Measurements from ENCODE around the gene RAB43.
"Not testable (repeated sequence)": the region's sequence is repeated elsewhere in the genome, so short reads cannot be mapped to it uniquely, and the experiment has no call there.

The RAB43 gene
- 2.7 to 5.7 reads per million in 2 experiments for total RNA-seq

- DNase-seq (ENCODE audit: low read depth), result peak; percentile 86
Measured at GRCh38 chr3:129121792-129122411, at the start of gene RAB43. RAB43 (minus strand) TSS chr3:129121804; CDS start chr3:129121489, 315 bp downstream.

- DNase-seq (ENCODE audit: low read depth), result no peak
Measured at GRCh38 chr3:129166579-129167332, 45.2 kb upstream of the RAB43 start.

GRCh38 chr3:129165594-129165993 is 44.0 kb upstream of the RAB43 start:
- not testable (repeated sequence) for DNase-seq (ENCODE audit: low read depth)

GRCh38 chr3:129164500-129164899 is 42.9 kb upstream of the RAB43 start:
- no peak for DNase-seq (ENCODE audit: low read depth)

- no peak for DNase-seq (ENCODE audit: low read depth)
Measured at GRCh38 chr3:129162729-129163579, 41.4 kb upstream of the RAB43 start.

GRCh38 chr3:129161860-129162271 is 40.3 kb upstream of the RAB43 start:
- no peak for DNase-seq (ENCODE audit: low read depth)

GRCh38 chr3:129160891-129161859 is 39.6 kb upstream of the RAB43 start, which contains the start of gene ISY1:
ISY1 (minus strand) TSS chr3:129161063; CDS start chr3:129160975, 88 bp downstream.
- DNase-seq (ENCODE audit: low read depth), result peak; percentile 82

GRCh38 chr3:129144786-129145185 is 23.2 kb upstream of the RAB43 start:
- no peak for DNase-seq (ENCODE audit: low read depth)

- DNase-seq (ENCODE audit: low read depth), result not testable (repeated sequence)
Measured at GRCh38 chr3:129141011-129141410, 19.4 kb upstream of the RAB43 start.

- DNase-seq (ENCODE audit: low read depth), result no peak
Measured at GRCh38 chr3:129139911-129140310, 18.3 kb upstream of the RAB43 start.

- not testable (repeated sequence) for DNase-seq (ENCODE audit: low read depth)
Measured at GRCh38 chr3:129136275-129136674, 14.7 kb upstream of the RAB43 start.

GRCh38 chr3:129132097-129132866 is 10.7 kb upstream of the RAB43 start:
- DNase-seq (ENCODE audit: low read depth), result no peak

GRCh38 chr3:129131465-129132088 is 10.0 kb upstream of the RAB43 start:
- DNase-seq (ENCODE audit: low read depth), result no peak

- DNase-seq (ENCODE audit: low read depth), result no peak
Measured at GRCh38 chr3:129130291-129130813, 8.7 kb upstream of the RAB43 start.

- no peak for DNase-seq (ENCODE audit: low read depth)
Measured at GRCh38 chr3:129128357-129129155, 7.0 kb upstream of the RAB43 start.

- DNase-seq (ENCODE audit: low read depth), result no peak
Measured at GRCh38 chr3:129126726-129127280, 5.2 kb upstream of the RAB43 start.

GRCh38 chr3:129123314-129124060 is 1.9 kb upstream of the RAB43 start:
- no peak for DNase-seq (ENCODE audit: low read depth)
